PC-3 (cell line): ENCODE data around the gene MRPS17. TPM values are rescaled to one million over a fixed set of nuclear protein-coding genes. Genes with fewer than 3 reads are reported as not detected.
A peak's percentile ranks its signal among the peaks of the same experiment; 100 is the strongest.

Experiments
- ATAC-seq: fragments of 200-7000 bp; cut with Tn5 transposase; 2 replicates; pipeline ENCODE4 v1.9.1; 2020; ENCODE audit warnings: mild to moderate bottlenecking, moderate library complexity
- Bru-seq: library from RNA; stranded (reverse); fragments of 400-500 nt; gene quantifications from one replicate; lab custom pipeline; 2021; lab: Mats Ljungman, UMichigan
- BruChase-seq, 2 experiments: library from RNA; stranded (reverse); fragments of 400-500 nt; gene quantifications; one replicate each; lab custom pipeline; 2021; lab: Mats Ljungman, UMichigan
- BruUV-seq: library from RNA; stranded (reverse); fragments of 400-500 nt; replicated peaks from 2 replicates; lab custom pipeline; 2021; lab: Mats Ljungman, UMichigan
- CTCF ChIA-PET: fragments of 300-600 bp; sonication (Branson Sonifier 250); formaldehyde crosslinking; loops from one replicate; lab custom pipeline; 2022; ENCODE audit warnings: antibody characterized with exemption; lab: Charles Lee
- POLR2A ChIA-PET: fragments of 300-600 bp; sonication (Branson Sonifier 250); formaldehyde crosslinking; loops from one replicate; lab custom pipeline; 2022; ENCODE audit warnings: antibody characterized with exemption; ENCODE audit not compliant: unreplicated experiment; lab: Charles Lee
- DNase-seq: peaks from one replicate; pipeline ENCODE4 v3.0.0-alpha.2; 2015
- H2AFZ ChIP-seq: fragments of 300-600 bp; sonication (generic); 2 replicates; pipeline ENCODE4 v1.6.0; 2016; ENCODE audit warnings: antibody characterized with exemption, low read length
- H3F3A ChIP-seq: fragments of 300-600 bp; sonication (generic); one replicate; pipeline ENCODE4 v1.6.0; 2017; ENCODE audit warnings: antibody characterized with exemption, low read length, control low read depth, mild to moderate bottlenecking; ENCODE audit not compliant: unreplicated experiment
- H3K27ac ChIP-seq: fragments of 300-600 bp; sonication (generic); 2 replicates; pipeline ENCODE4 v1.5.1; 2016; ENCODE audit warnings: mild to moderate bottlenecking, low read length
- H3K27me3 ChIP-seq: fragments of 300-600 bp; sonication (generic); 2 replicates; pipeline ENCODE4 v1.6.1; 2016; ENCODE audit warnings: low read length, mixed read lengths
- H3K36me3 ChIP-seq: fragments of 300-600 bp; sonication (generic); 2 replicates; pipeline ENCODE4 v1.6.1; 2016; ENCODE audit warnings: low read depth, mixed run types, low read length, mixed read lengths
- H3K4me1 ChIP-seq: fragments of 300-600 bp; sonication (generic); 2 replicates; pipeline ENCODE4 v1.5.1; 2016; ENCODE audit warnings: low read length; ENCODE audit not compliant: insufficient read depth
- H3K4me2 ChIP-seq: fragments of 300-600 bp; sonication (generic); 2 replicates; pipeline ENCODE4 v1.6.0; 2016; ENCODE audit warnings: low read length
- H3K4me3 ChIP-seq: fragments of 300-600 bp; sonication (generic); 2 replicates; pipeline ENCODE4 v1.5.1; 2016; ENCODE audit warnings: mild to moderate bottlenecking, low read length, mixed read lengths
- H3K79me2 ChIP-seq: fragments of 300-600 bp; sonication (generic); 2 replicates; pipeline ENCODE4 v1.6.1; 2017; ENCODE audit warnings: low read length, mixed read lengths
- H3K9ac ChIP-seq: fragments of 300-600 bp; sonication (generic); 2 replicates; pipeline ENCODE4 v1.6.0; 2016; ENCODE audit warnings: mild to moderate bottlenecking, low read length
- H3K9me2 ChIP-seq: fragments of 300-600 bp; sonication (generic); replicated peaks from 2 replicates; pipeline ENCODE4 v1.6.1; 2016; ENCODE audit warnings: mixed run types, low read length, mixed read lengths
- H3K9me3 ChIP-seq: fragments of 300-600 bp; sonication (generic); 2 replicates; pipeline ENCODE4 v1.6.1; 2016; ENCODE audit warnings: low read length, mixed read lengths
- H4K20me1 ChIP-seq: fragments of 300-600 bp; sonication (generic); 2 replicates; pipeline ENCODE4 v1.6.1; 2016; ENCODE audit warnings: low read length, mixed read lengths
- EZH2 ChIP-seq: fragments of 300-600 bp; sonication (generic); IDR thresholded peaks from one replicate; pipeline ENCODE4 v1.6.1; 2017; ENCODE audit warnings: antibody characterized with exemption, mild to moderate bottlenecking, low read length; ENCODE audit not compliant: unreplicated experiment
- EZH2phosphoT487 ChIP-seq: fragments of 300-600 bp; sonication (generic); IDR thresholded peaks from 2 replicates; pipeline ENCODE4 v1.6.1; 2018; ENCODE audit warnings: mild to moderate bottlenecking, antibody characterized with exemption, low read length, borderline replicate concordance
- intact Hi-C: fragments of 100-400 bp; cut with micrococcal nuclease; formaldehyde crosslinking; loops from 2 replicates; pipeline ENCODE4 v1.9.0; 2023
- long read RNA-seq: library from polyadenylated mRNA; unstranded; transcript quantifications from one replicate; pipeline ENCODE4 v2.0.0, GENCODE V29; 2021; ENCODE audit not compliant: unreplicated experiment
- total RNA-seq: library from RNA; depleted of rRNA; stranded (reverse); fragments of >200 nt; gene quantifications from 2 replicates; pipeline ENCODE4 v1.2.3, GENCODE V29; 2014; rRNA removed
- TF ChIP-seq, protein P1 (sequence below): fragments of 300-600 bp; sonication (generic); conservative IDR thresholded peaks from 2 replicates; pipeline ENCODE4 v1.5.1; 2017; ENCODE audit warnings: antibody characterized with exemption, low read depth, mild to moderate bottlenecking, low read length

The MRPS17 gene
- total RNA-seq (16.9 and 20.1 TPM in 2 replicates), Bru-seq, nascent RNA (percentile 74 among the genes with signal in this experiment), BruChase-seq, experiment 1, labeled RNA remaining after a 6-hour chase (percentile 94 among the genes with signal in this experiment), BruChase-seq, experiment 2, labeled RNA remaining after a 2-hour chase (percentile 92 among the genes with signal in this experiment)
- long read RNA-seq, transcript MRPS17-201 (3 exons, 1,845 nt): major isoform, 42 of 66 reads
- long read RNA-seq, partial matches to known transcripts: 7 of 66 reads
- long read RNA-seq, other reads (novel, unspliced or antisense): 17 of 66 reads

DNA sequence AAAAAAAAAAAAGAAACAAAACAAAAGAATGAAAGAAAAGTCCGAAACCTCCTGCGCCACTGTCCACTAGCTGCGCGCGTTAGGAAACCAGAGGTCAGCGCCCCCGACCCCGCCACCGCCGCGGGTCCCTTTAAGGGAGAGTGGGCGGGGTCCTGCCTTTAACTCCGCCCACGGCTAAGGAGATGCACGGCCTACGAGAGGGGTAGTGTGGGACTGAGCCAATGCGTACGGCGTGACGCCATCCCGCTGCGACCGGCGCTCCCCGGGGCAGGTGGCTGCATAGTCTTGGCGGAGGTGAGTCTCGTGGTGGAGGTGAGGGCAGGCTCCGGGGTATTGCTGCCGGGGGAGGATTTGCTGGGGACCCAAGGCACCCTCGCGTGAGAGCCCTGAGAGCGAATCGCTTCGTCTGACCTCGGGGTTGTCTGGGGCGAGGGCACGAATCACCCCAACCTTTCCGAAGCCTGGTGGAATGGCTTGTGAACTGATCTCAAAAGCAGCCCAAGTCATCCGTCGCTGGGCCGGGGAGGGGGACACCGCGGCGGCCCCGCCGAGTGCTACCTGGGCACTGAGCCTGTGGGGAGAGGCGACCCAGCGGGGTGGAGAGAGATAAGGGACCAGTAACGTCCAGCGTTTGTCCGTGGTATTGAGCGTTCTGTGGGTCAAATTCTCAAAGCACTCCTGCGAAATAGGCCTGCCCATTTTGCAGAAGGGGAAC, at the start of gene MRPS17:
MRPS17 (plus strand) TSS at position 241 of the 715 bp plus-strand sequence. CDS start 1,319 bp downstream, outside the sequence.
- no peaks in the 10 kb centered on the region for H3K27me3 ChIP-seq
- intact Hi-C loops: loop anchor here (1.0 kb wide), 1 partner anchor 64 kb away; the partner anchor contains the start of gene ZNF713
- ChIA-PET CTCF (no interaction called here), POLR2A (no interaction called here)
- H3K79me2 ChIP-seq: peaks cover 23% of the 10 kb centered on the region
- no peaks in the 10 kb centered on the region for H3K4me1 ChIP-seq
- BruUV-seq: TSS peak; percentile 73
- H3F3A ChIP-seq: no peaks in the 10 kb centered on the region
- peaks cover 17% of the 10 kb centered on the region; the same call in 1 of the 2 replicates for H3K36me3 ChIP-seq
- peak within 1 kb of the TSS; percentile 49 for H3K27ac ChIP-seq
- no peaks in the 10 kb centered on the region for H3K9me3 ChIP-seq
- peak within 1 kb of the TSS; percentile 97 for H3K4me3 ChIP-seq
- no peak for TF ChIP-seq EZH2phosphoT487
- TF ChIP-seq EZH2: no peak
- TF ChIP-seq, protein P1, sequence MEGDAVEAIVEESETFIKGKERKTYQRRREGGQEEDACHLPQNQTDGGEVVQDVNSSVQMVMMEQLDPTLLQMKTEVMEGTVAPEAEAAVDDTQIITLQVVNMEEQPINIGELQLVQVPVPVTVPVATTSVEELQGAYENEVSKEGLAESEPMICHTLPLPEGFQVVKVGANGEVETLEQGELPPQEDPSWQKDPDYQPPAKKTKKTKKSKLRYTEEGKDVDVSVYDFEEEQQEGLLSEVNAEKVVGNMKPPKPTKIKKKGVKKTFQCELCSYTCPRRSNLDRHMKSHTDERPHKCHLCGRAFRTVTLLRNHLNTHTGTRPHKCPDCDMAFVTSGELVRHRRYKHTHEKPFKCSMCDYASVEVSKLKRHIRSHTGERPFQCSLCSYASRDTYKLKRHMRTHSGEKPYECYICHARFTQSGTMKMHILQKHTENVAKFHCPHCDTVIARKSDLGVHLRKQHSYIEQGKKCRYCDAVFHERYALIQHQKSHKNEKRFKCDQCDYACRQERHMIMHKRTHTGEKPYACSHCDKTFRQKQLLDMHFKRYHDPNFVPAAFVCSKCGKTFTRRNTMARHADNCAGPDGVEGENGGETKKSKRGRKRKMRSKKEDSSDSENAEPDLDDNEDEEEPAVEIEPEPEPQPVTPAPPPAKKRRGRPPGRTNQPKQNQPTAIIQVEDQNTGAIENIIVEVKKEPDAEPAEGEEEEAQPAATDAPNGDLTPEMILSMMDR: no peak
- peak within 1 kb of the TSS; percentile 74 for H2AFZ ChIP-seq
- H3K9ac ChIP-seq: peak within 1 kb of the TSS; percentile 97
- no peaks in the 10 kb centered on the region for H4K20me1 ChIP-seq
- DNase-seq: peak; percentile 90
- H3K4me2 ChIP-seq: peak within 1 kb of the TSS; percentile 82
- peak; percentile 100 for ATAC-seq
- no peaks in the 10 kb centered on the region for H3K9me2 ChIP-seq

DNA sequence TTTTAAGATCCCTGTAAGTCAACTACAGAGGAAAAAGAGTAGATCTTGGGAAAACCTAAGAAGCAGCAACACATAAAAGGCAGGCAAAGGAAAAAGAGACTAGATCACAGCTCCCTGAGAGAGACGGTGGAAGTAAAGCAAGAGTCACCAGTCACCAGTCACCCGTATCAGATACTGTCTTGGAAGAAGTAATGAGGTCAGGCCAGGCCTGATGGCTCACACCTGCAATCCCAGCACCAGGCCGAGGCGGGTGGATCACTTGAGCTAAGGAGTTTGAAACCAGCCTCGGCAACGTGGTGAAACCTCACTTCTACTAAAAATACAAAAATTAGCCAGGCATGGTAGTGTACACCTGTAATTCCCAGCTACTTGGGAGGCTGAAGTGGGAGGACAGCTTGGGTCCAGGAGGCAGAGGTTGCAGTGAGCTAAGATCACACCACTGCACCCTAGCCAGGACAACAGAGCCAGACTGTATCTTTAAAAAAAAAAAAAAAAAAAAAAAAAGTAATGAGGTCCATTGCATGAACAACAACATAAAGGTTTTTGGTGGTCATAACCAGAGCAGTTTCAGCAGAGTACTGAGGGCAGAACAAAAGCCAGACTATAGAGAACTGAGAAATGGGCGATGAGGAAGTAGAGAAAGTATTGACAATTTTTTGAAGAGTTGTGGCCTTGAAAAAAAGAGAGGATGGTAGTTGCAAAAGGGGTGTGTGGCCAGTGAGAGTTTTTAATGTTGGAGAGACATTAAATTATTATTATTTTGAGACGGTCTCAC, 47.5 kb upstream of the MRPS17 start:
- DNase-seq: no peak
- Histone ChIP-seq H3K4me1 (no peaks in the 10 kb centered on the region), H3K9me3 (no peaks in the 10 kb centered on the region), H3K9ac (no peak overlapping the region), H2AFZ (no peak overlapping the region), H3K36me3 (no peaks in the 10 kb centered on the region; the same call in 1 of the 2 replicates), H3K4me3 (no peak overlapping the region), H4K20me1 (no peaks in the 10 kb centered on the region), H3K9me2 (no peaks in the 10 kb centered on the region), H3F3A (no peaks in the 10 kb centered on the region), H3K27ac (no peak overlapping the region), H3K27me3 (no peaks in the 10 kb centered on the region), H3K4me2 (no peak overlapping the region), H3K79me2 (no peaks in the 10 kb centered on the region)
- TF ChIP-seq EZH2phosphoT487: no peak
- TF ChIP-seq, protein P1: no peak
- no peak for TF ChIP-seq EZH2
- intact Hi-C loops: no loop called here
- BruUV-seq: no TSS peak
- ATAC-seq: no peak
- CTCF ChIA-PET: no interaction called here
- POLR2A ChIA-PET: no interaction called here
